Karpas-422 (cell line): ENCODE results near the gene RELN. TPM values are rescaled to one million over a fixed set of nuclear protein-coding genes. Genes with fewer than 3 reads are reported as not detected.

ENCODE experiments used
- DNase-seq: peaks from one replicate; pipeline ENCODE4 v3.0.0-alpha.2; 2015
- H2AFZ ChIP-seq: fragments of 200-600 bp; sonication (generic); 2 replicates; pipeline ENCODE4 v1.6.1; 2014; ENCODE audit warnings: antibody characterized with exemption, low read length, mixed read lengths
- H3K27ac ChIP-seq: fragments of 200-600 bp; sonication (generic); 2 replicates; pipeline ENCODE4 v1.5.1; 2014; ENCODE audit warnings: mild to moderate bottlenecking, low read length, moderate library complexity
- H3K27me3 ChIP-seq: fragments of 200-600 bp; sonication (generic); 2 replicates; pipeline ENCODE4 v1.6.1; 2014; ENCODE audit warnings: low read length, mixed read lengths
- H3K36me3 ChIP-seq: fragments of 200-600 bp; sonication (generic); 2 replicates; pipeline ENCODE4 v1.6.1; 2014; ENCODE audit warnings: low read length, mixed read lengths; ENCODE audit not compliant: insufficient read depth
- H3K4me1 ChIP-seq: fragments of 200-600 bp; sonication (generic); 2 replicates; pipeline ENCODE4 v1.6.1; 2014; ENCODE audit warnings: mild to moderate bottlenecking, low read length, mixed read lengths
- H3K4me2 ChIP-seq: fragments of 200-600 bp; sonication (generic); 2 replicates; pipeline ENCODE4 v1.6.1; 2014; ENCODE audit warnings: low read length, low read depth, mild to moderate bottlenecking; ENCODE audit not compliant: poor library complexity, severe bottlenecking
- H3K4me3 ChIP-seq: fragments of 200-600 bp; sonication (generic); 2 replicates; pipeline ENCODE4 v1.5.1; 2014; ENCODE audit warnings: mild to moderate bottlenecking, antibody characterized with exemption, low read length, mixed read lengths
- H3K79me2 ChIP-seq: fragments of 200-600 bp; sonication (generic); 2 replicates; pipeline ENCODE4 v1.6.1; 2014; ENCODE audit warnings: mild to moderate bottlenecking, low read length, mixed read lengths
- H3K9ac ChIP-seq: fragments of 200-600 bp; sonication (generic); 2 replicates; pipeline ENCODE4 v1.6.0; 2014; ENCODE audit warnings: low read length
- H3K9me2 ChIP-seq: fragments of 200-600 bp; sonication (generic), shearing (Covaris generic); replicated peaks from 2 replicates; pipeline ENCODE4 v1.6.0; 2014; ENCODE audit warnings: mild to moderate bottlenecking, low read length, moderate library complexity; ENCODE audit not compliant: insufficient read depth
- H3K9me3 ChIP-seq: fragments of 300-700, 200-600 bp; sonication (generic); 2 replicates; pipeline ENCODE4 v1.6.1; 2014; ENCODE audit warnings: low read length, mixed read lengths
- H4K20me1 ChIP-seq: fragments of 200-600 bp; sonication (generic); 2 replicates; pipeline ENCODE4 v1.6.1; 2014; ENCODE audit warnings: mild to moderate bottlenecking, antibody characterized with exemption, low read length, low read depth; ENCODE audit not compliant: insufficient read depth
- total RNA-seq: library from RNA; depleted of rRNA; stranded (reverse); fragments of >200 nt; shearing (Covaris generic); gene quantifications from 2 replicates; pipeline ENCODE4 v1.2.3, GENCODE V29; 2014; ENCODE audit warnings: low replicate concordance

The RELN gene
- total RNA-seq, 1 experiment from 2014 or later = not detected

DNA sequence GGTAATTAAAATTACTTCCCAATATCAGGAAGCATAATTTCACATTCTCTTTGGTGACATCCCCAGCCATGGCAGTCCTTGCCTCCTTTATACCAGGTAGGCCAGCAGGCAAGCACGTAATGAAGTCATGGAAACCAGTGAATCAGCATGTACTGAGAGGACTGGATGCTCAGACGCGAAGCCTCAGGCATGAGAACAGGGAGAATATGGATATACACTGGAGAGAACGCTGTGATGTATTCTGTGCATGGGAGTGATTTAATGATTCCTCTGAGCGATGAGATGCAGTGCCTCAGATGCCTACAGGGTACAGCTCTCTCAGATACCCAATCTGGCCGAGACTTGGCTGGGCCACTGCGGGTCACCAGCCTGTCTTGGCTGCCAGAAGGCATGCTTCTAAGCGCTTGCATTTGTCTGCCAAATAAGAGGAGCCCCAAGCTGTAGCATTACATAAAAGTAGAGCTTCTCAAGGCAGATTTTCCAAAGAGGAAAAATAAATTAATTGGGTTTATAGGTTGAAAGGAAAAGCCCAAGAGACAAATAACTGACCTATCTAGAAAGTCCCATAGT is 238.1 kb downstream of the RELN start:
- H3K36me3 ChIP-seq = no peaks in the 10 kb centered on the region
- DNase-seq = no peak
- H3K9me2 ChIP-seq = no peaks in the 10 kb centered on the region
- no peaks in the 10 kb centered on the region for H3K27me3 ChIP-seq
- H3K4me3 ChIP-seq = no peak overlapping the region
- H3K9me3 ChIP-seq = no peaks in the 10 kb centered on the region
- H3K4me2 ChIP-seq = no peak overlapping the region
- no peak overlapping the region for H2AFZ ChIP-seq
- no peaks in the 10 kb centered on the region for H3K4me1 ChIP-seq
- no peaks in the 10 kb centered on the region for H3K79me2 ChIP-seq
- H3K9ac ChIP-seq = no peak overlapping the region
- no peaks in the 10 kb centered on the region for H4K20me1 ChIP-seq
- H3K27ac ChIP-seq = no peak overlapping the region

DNA sequence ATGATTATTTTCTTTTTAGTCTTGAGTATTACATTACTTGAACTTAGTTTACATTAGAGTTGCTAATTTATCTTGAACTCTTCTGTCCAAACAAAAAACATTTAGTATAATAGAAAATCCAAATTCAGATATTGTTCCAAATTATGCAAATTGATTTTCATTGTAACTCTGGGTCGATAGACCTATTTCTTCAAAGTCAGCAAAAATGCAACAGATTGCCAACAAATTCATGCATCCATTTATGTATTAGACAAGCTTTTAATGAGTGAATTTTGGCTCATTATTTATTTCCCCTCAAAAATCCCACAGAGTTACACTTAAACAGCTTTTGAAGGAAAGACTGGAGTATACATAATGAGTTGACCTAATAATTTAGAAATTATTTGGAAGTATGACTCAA is 240.8 kb downstream of the RELN start:
- Histone ChIP-seq H2AFZ (no peak overlapping the region), H4K20me1 (no peaks in the 10 kb centered on the region), H3K9me2 (no peaks in the 10 kb centered on the region), H3K9me3 (no peaks in the 10 kb centered on the region), H3K36me3 (no peaks in the 10 kb centered on the region), H3K79me2 (no peaks in the 10 kb centered on the region), H3K4me1 (no peaks in the 10 kb centered on the region), H3K4me2 (no peak overlapping the region), H3K27me3 (no peaks in the 10 kb centered on the region), H3K9ac (no peak overlapping the region), H3K4me3 (no peak overlapping the region), H3K27ac (no peak overlapping the region)
- DNase-seq = no peak

DNA sequence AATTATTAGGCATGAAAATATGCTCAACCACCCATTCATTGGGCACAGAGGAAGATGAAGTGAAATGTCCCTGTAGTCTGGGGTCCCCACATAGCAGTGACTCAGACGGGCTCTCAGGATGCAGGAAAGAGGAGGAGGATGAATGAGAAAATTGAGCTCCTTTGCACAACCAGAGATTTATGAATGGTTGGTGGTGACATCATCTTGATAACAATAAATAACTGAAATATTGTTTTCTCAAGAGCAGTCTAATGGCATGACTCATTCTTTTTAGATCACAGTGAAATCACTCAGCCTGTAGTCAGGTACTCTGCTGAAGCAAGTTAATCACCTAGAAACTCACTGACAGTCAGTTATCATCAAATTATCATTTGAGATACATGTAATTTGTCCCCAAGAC is 254.1 kb downstream of the RELN start:
- DNase-seq = no peak
- Histone ChIP-seq H3K27me3 (no peaks in the 10 kb centered on the region), H2AFZ (no peak overlapping the region), H3K4me1 (no peaks in the 10 kb centered on the region), H3K9me2 (no peaks in the 10 kb centered on the region), H3K36me3 (no peaks in the 10 kb centered on the region), H3K27ac (no peak overlapping the region), H3K79me2 (no peaks in the 10 kb centered on the region), H3K9ac (no peak overlapping the region), H4K20me1 (no peaks in the 10 kb centered on the region), H3K9me3 (no peaks in the 10 kb centered on the region), H3K4me3 (no peak overlapping the region), H3K4me2 (no peak overlapping the region)

DNA sequence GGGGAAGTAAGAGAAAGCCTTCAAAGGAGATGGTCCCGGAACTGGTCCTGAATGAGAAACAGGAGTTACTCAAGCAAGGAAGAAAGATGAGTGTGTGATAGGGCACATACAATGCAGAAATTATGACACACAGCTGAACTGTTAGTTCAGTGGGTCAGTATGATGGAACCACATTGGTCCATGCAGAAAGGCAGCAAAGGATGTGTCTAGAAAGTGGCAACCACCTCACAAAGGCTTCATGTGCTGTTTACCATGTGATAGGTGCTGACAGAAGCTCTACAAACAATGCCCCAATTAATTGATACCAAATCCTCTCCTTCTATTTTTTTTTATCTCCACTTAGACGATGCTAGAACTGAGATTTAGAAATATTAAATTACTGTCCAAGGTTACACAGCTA is 258.3 kb downstream of the RELN start:
- H3K9ac ChIP-seq = no peak overlapping the region
- H3K9me3 ChIP-seq = no peaks in the 10 kb centered on the region
- no peak for DNase-seq
- no peaks in the 10 kb centered on the region for H3K36me3 ChIP-seq
- no peak overlapping the region for H3K27ac ChIP-seq
- no peaks in the 10 kb centered on the region for H3K4me1 ChIP-seq
- no peak overlapping the region for H2AFZ ChIP-seq
- H3K79me2 ChIP-seq = no peaks in the 10 kb centered on the region
- H3K4me2 ChIP-seq = no peak overlapping the region
- no peaks in the 10 kb centered on the region for H3K9me2 ChIP-seq
- H3K4me3 ChIP-seq = no peak overlapping the region
- H4K20me1 ChIP-seq = no peaks in the 10 kb centered on the region
- no peaks in the 10 kb centered on the region for H3K27me3 ChIP-seq

DNA sequence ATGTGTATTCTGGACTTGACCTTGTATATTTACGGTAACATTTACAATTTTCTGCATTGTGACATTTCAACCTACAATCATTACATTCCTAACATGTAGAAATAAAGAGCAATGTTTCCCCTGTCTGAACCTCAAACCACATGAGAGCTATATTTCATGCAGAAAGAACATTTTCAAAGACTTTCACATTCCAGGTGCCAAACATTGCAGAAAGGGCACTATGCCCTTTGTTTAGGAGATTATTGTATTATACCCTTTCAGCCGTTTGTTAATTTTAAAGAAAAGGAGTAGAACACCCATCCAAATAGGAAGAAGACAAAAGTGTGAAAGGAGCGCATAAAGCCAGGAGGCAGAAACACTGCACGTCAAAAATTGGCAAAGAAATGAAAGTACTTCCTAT is 260.4 kb downstream of the RELN start:
- H3K9me2 ChIP-seq = no peaks in the 10 kb centered on the region
- no peaks in the 10 kb centered on the region for H3K79me2 ChIP-seq
- H3K27ac ChIP-seq = no peak overlapping the region
- H3K4me2 ChIP-seq = no peak overlapping the region
- H3K4me1 ChIP-seq = no peaks in the 10 kb centered on the region
- no peak overlapping the region for H3K4me3 ChIP-seq
- no peaks in the 10 kb centered on the region for H4K20me1 ChIP-seq
- H3K36me3 ChIP-seq = no peaks in the 10 kb centered on the region
- no peaks in the 10 kb centered on the region for H3K9me3 ChIP-seq
- no peak overlapping the region for H2AFZ ChIP-seq
- H3K9ac ChIP-seq = no peak overlapping the region
- DNase-seq = no peak
- no peaks in the 10 kb centered on the region for H3K27me3 ChIP-seq

DNA sequence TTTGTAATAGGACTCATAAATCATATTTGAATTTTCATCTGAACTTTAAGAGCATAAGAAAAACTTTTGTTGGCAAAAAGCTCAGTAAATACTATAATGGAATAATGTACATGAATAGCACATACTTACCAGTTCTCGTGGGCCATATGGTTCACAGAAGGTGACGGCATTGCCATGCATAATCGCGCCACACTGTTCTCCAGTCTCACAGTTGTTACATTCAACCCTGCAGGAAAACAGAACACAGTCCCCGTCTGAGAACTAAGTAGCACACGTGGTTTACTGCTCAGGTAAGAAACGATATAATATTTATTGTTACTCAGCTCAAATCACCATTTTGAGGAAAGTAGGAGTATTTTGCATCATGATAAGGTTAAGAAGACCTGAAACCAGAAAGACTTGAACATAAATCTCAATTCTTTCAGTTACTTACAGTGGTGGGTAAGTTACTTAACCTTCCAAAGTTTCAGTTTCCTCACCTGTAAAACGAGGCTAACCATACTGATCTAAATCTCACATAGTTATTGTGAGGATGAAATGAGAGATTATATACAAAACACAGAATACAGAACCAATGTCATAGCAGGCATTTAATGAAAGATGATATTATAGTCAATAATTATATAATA is 261.4 kb downstream of the RELN start:
- H3K9ac ChIP-seq = no peak overlapping the region
- no peaks in the 10 kb centered on the region for H3K36me3 ChIP-seq
- no peak overlapping the region for H3K27ac ChIP-seq
- no peak overlapping the region for H3K4me3 ChIP-seq
- H3K9me2 ChIP-seq = no peaks in the 10 kb centered on the region
- H4K20me1 ChIP-seq = no peaks in the 10 kb centered on the region
- H3K4me2 ChIP-seq = no peak overlapping the region
- H3K79me2 ChIP-seq = no peaks in the 10 kb centered on the region
- no peaks in the 10 kb centered on the region for H3K27me3 ChIP-seq
- DNase-seq = no peak
- no peaks in the 10 kb centered on the region for H3K4me1 ChIP-seq
- H2AFZ ChIP-seq = no peak overlapping the region
- H3K9me3 ChIP-seq = no peaks in the 10 kb centered on the region

DNA sequence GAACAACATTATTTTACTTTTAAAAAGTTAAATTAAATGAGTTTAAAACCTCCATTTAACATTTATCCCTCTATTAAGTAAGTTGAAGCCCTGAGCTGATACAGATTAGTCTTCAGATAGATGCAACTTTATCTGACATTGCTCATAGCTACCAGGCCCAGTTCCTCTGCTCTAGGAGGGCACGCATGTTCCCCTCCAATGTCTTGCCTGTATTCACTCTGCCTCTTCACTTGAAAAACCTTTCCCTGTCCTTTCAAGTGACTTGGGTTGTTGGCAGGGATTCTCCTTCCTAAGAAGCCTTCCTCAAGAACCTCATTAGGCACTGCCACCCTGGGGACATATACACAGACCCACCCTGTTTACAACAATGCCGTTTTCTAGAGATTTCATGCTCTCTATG is 270.4 kb downstream of the RELN start:
- Histone ChIP-seq H3K36me3 (no peaks in the 10 kb centered on the region), H3K79me2 (no peaks in the 10 kb centered on the region), H3K9ac (no peak overlapping the region), H4K20me1 (no peaks in the 10 kb centered on the region), H3K27ac (no peak overlapping the region), H3K4me1 (no peaks in the 10 kb centered on the region), H3K9me3 (no peaks in the 10 kb centered on the region), H3K4me2 (no peak overlapping the region), H3K9me2 (no peaks in the 10 kb centered on the region), H3K27me3 (no peaks in the 10 kb centered on the region), H3K4me3 (no peak overlapping the region), H2AFZ (no peak overlapping the region)
- DNase-seq = no peak

DNA sequence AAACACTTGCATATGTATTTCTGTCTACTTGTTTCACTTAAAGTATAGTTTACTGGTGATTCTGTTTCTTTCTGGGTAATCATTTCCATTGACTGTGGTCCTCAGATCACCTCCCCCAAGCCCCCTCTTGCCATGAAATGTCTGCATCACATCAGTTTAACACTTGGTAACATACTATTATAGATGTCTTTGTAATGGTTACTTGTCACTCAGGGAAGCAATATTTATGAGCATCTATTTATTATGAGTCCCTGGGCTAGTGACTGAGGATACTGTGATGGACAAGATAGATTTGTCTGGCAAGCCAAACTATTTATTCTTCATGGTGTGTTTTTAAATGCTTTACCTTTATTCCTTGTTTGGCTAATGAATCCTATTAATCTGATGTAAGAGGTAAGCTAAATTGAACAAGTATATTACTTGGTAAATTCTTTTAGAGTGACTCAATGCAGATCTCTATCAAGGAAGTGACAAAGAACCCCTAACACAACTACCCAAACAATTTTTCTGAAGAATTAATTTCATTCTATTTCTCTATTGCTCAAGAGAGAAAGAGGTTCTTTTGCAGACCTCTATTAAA is 270.9 kb downstream of the RELN start:
- no peak overlapping the region for H3K4me2 ChIP-seq

More for the DNA sequence above, 270.9 kb downstream of the RELN start:
- Histone ChIP-seq H3K4me3 (no peak overlapping the region), H2AFZ (no peak overlapping the region), H4K20me1 (no peaks in the 10 kb centered on the region), H3K9me2 (no peaks in the 10 kb centered on the region), H3K36me3 (no peaks in the 10 kb centered on the region), H3K27ac (no peak overlapping the region), H3K9ac (no peak overlapping the region), H3K27me3 (no peaks in the 10 kb centered on the region), H3K9me3 (no peaks in the 10 kb centered on the region), H3K4me1 (no peaks in the 10 kb centered on the region), H3K79me2 (no peaks in the 10 kb centered on the region)
- DNase-seq = no peak
